ENCODE data around the gene TXN2. TPM values are rescaled to one million over a fixed set of nuclear protein-coding genes. Genes with fewer than 3 reads are reported as not detected.

The TXN2 gene
- total RNA-seq, 1 donor from 2014 or later = 54.2 TPM

- no peak overlapping the region for H3K4me3 ChIP-seq
- H3K9me3 ChIP-seq = no peaks in the 10 kb centered on the region
- intact Hi-C loops (cut with DNase I) = no loop called here
- no peak overlapping the region for H3K27ac ChIP-seq
- H3K4me1 ChIP-seq = peaks cover 3% of the 10 kb centered on the region
- H3K36me3 ChIP-seq = no peaks in the 10 kb centered on the region
- no peak for ATAC-seq
- H3K27me3 ChIP-seq = no peaks in the 10 kb centered on the region
- no peak for DNase-seq
- no peak for TF ChIP-seq CTCF (IDR thresholded peaks at IDR 0.05)
Measured at GRCh38 chr22:36442506-36443197, 38.8 kb downstream of the TXN2 start.

- TF ChIP-seq CTCF (IDR thresholded peaks at IDR 0.05) = no peak
- no peak for DNase-seq
- H3K27me3 ChIP-seq = no peaks in the 10 kb centered on the region
- no peaks in the 10 kb centered on the region for H3K36me3 ChIP-seq
- no peak overlapping the region for H3K27ac ChIP-seq
- ATAC-seq = no peak
- no peaks in the 10 kb centered on the region for H3K9me3 ChIP-seq
- intact Hi-C loops (cut with DNase I) = no loop called here
- H3K4me3 ChIP-seq = no peak overlapping the region
- peaks cover 8% of the 10 kb centered on the region for H3K4me1 ChIP-seq
Measured at GRCh38 chr22:36440429-36441002, 40.9 kb downstream of the TXN2 start.

- H3K27ac ChIP-seq = peak overlapping the region; percentile 2
- peaks cover 17% of the 10 kb centered on the region for H3K4me1 ChIP-seq
Measured at GRCh38 chr22:36439481-36440271, 41.8 kb downstream of the TXN2 start.

GRCh38 chr22:36435516-36436415, 45.7 kb downstream of the TXN2 start:
- DNase-seq (no peak), ATAC-seq (peak; percentile 73)
- Histone ChIP-seq H3K36me3 (no peaks in the 10 kb centered on the region), H3K27ac (peak overlapping the region; percentile 40), H3K4me1 (peaks cover 36% of the 10 kb centered on the region), H3K27me3 (no peaks in the 10 kb centered on the region), H3K9me3 (no peaks in the 10 kb centered on the region), H3K4me3 (no peak overlapping the region)
- intact Hi-C loops (cut with DNase I) = no loop called here
- TF ChIP-seq CTCF (IDR thresholded peaks at IDR 0.05) = no peak

More at GRCh38 chr22:36439481-36440271, 41.8 kb downstream of the TXN2 start:
- intact Hi-C loops (cut with DNase I) = no loop called here
- Histone ChIP-seq H3K4me3 (no peak overlapping the region), H3K27me3 (no peaks in the 10 kb centered on the region), H3K36me3 (no peaks in the 10 kb centered on the region), H3K9me3 (no peaks in the 10 kb centered on the region)
- DNase-seq (no peak), ATAC-seq (peak; percentile 33)
- no peak for TF ChIP-seq CTCF (IDR thresholded peaks at IDR 0.05)
